Panc1 (cell line): ENCODE results near the gene NDUFAF3.

Experiments
- CTCF ChIP-seq: fragments of 450-650 bp; IDR thresholded peaks from 2 replicates; pipeline ENCODE4 v1.5.1; 2017; ENCODE audit warnings: mild to moderate bottlenecking
- REST ChIP-seq, 2 experiments: IDR thresholded peaks; 2 replicates each; pipeline ENCODE4 v1.6.1; 2011 to 2012; ENCODE audit warnings: low read depth in 2 of 2, control low read depth in 1 of 2, low read length in 1 of 2, mild to moderate bottlenecking in 1 of 2, moderate library complexity in 1 of 2; ENCODE audit not compliant: insufficient read depth in 1 of 2

- TF ChIP-seq CTCF (no peak), REST (IDR thresholded peaks at IDR 0.05; ENCODE audit: insufficient read depth in 1 of 2, low read depth in 2 of 2, low read length in 1 of 2) (no peak)
Observed at GRCh38 chr3:49057268-49057667, 35.3 kb downstream of the NDUFAF3 start.
